Measurements from ENCODE around the gene MAST1.
"Not testable (repeated sequence)": the region's sequence is repeated elsewhere in the genome, so short reads cannot be mapped to it uniquely, and the experiment has no call there.

Gene MAST1

GRCh38 chr19:12873891-12874745 lies 35.8 kb downstream of the MAST1 start:
- DNase-seq, result no peak

- DNase-seq, result no peak
Measured at GRCh38 chr19:12875086-12875485, 36.8 kb downstream of the MAST1 start.

- no peak for DNase-seq
Measured at GRCh38 chr19:12880551-12881171, 42.3 kb downstream of the MAST1 start.

DNA sequence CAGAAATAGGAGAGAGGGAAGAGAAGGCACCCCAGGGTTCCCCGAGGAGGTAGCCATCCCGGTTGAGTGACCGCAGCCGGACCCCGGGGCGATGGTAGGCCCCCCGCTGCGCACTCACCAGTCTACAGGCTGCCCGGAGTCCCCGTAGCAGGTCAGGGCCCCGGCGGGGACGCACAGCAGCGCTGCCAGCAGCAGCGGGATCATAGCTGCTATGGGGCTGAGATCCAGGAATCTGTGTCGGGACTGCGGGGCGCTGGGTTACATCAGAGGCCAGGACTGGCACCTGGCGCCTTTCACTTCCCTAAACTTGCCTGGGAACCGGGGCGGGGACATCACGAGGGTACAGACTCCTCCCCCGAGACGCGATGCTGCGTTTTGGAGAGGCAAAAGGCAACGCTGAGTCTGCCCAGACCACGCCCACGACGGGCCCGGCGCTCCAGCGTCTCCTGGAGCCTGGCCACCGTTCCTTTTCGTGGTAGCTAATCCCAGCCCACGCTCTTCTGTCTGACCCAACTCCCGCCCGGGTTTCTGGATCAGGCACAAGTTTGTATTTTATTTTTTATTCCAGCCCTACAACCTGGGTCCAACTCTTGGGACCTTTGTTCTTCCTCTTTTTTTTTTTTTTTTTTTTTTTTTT lies 43.0 kb downstream of the MAST1 start, which contains the start of gene DNASE2:
Gene DNASE2 (minus strand): TSS at position 278 of the 637 bp plus-strand sequence. CDS start 74 bp downstream, at position 204.
- peak; percentile 82 for DNase-seq

- no peak for DNase-seq
Measured at GRCh38 chr19:12882589-12882988, 44.3 kb downstream of the MAST1 start.

DNA sequence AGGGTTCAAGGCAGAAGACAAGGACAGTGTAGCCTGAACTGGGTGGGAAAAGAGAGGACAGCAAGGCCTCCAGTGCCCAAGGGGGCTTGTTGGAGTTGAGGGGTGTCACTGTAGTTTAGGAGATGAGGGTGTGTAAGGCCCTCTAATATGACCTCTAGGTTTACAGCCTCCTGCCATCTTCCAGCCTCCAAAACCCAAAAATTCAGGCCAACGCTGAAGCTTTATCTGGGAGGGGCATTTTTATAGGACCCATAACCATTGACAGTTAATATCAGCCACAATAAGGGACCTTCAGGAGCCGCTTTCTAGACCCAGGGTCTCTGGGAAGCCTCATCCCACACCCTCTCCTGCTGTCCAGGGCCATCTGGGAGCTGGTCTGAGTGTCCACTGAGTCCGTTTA lies 45.9 kb downstream of the MAST1 start:
- DNase-seq, result no peak

DNA sequence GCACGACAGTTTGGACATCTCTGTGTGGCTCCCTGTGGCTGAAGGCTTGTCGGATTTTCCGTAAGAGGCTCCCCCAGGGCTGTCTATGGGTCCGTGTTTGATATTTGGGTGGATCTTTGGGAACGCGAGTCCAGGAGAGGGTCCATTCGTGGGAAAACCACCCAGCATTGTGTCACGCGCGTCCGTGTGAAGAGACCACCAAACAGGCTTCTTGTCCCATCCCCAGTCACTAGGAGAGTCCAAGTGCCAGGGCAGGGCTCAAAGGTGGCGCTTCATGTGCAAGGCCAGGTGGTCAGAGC lies 46.3 kb downstream of the MAST1 start:
- DNase-seq, result no peak

DNA sequence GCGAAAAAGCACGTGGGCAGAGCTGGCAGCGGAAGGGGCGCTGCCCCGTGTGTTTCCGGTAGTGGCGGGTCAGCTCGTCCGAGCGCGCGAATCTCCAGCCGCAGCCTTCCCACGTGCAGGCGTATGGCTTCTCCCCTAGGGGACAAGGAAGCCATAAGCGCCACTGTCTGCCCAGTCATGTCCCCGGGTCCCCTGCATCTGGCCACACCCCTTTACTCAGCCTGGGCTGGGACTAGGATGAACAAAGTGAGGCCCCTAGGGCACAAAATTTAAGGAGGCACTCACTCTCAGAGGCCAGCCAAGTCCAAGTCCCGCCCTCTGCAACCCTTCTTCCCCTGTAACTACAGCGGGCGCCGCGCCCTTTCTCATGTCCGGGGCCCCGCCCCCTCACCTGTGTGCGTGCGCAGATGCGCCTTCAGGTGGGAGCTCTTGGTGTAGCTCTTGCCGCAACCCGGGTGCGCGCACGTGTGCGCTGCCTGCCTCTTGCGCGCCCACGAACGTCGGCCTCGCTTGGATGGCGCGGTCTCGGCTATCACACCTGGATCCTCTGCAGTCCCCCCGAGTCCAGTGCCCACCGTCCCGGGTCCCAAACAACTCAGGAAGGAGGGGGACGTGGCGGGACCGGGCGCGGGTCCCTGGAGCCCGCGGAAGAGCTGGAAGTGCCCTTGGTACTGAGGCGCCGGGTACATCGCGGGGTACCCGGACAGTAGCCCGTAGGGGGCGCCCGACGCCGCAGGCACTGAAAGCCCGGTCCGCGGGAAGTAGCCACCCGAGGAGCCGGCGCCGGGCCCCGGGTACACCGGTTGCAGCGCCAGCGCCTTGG lies 46.8 kb downstream of the MAST1 start:
- DNase-seq, result peak; percentile 55

DNA sequence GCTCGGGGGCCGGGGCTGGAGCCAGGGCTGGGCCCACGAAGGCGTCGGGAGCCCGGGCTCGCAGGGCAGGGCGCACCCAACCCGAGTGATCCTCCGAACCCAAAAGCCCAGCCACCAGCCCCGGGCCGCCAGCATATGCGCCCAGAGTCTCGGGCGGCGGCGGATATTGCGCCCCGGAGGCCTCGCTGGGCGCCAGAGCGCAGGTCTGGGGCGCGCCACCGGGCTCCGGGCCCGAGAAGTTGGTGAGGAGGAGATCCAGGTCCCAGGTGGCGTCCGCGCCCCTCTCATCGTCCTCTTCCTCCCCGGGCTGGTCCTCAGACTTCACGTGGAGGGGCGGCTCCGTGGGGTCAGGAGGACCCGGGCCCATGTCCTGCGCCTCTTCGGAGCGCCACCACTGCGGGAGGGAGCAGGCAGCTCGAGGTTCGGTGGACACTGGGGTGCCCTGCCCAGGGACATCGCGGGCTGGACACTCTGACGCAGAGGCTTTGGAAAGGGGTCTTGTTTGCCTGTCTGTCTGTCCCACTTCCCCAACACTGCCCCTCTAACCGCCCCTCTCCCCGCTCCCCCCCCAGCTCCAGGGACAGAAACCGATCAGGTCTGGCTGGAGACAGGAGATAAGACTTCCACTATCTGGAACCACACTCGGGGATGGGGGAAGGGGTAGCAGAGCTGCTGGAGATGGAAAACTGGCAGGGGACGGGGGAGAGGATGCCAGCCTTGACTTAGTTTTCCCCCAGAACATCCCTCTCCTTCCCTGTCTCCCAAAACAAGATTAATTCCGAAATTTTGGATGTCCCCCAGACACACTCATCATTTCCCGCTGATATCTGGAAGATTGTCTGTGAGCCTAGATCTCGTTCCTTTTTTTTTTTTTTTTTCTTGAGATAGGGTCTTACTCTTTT lies 47.7 kb downstream of the MAST1 start:
- no peak for DNase-seq

GRCh38 chr19:12886651-12886968 lies 48.3 kb downstream of the MAST1 start:
- no peak for DNase-seq

DNA sequence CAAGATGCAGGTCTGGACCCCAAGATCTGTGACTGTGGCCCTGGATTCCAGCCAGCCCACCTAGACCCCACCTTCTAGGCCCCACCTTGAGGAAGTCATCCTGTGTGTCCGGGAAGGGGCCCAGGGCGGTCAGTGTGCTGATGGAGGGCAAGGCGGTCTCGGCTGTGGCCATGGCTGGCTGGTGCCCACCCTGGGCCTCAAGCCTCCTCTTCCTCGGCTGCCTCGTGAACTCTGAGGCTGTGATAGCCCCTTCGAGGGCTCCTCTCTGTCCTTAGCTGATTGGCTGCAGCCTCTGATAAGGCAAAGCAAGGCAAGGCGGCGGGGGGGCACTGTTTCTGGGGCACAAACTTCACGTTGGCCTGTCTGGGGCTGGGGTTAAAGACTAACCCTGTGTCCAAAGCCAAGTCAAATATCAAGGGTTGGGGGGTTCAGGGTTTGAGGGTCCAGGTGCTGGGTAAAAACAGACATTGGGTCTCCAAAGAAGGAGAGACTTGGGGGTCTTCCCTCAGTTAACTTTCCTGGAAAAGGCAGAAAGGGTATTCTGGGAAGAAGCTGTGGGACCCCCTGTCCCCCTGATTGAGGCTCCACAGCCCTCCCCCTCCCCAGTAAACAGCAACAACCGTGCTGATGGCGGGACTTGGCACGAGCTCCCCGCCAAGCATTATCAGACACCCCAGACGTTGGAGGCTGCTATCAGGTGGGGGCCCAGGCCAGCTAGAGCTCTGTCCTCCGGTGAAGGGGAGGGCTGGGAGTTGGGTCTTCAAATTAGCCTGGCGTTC lies 48.8 kb downstream of the MAST1 start, which contains the start of gene KLF1:
Gene KLF1 (minus strand): TSS at position 233 of the 779 bp plus-strand sequence. CDS start 61 bp downstream, at position 172.
- no peak for DNase-seq

- no peak for DNase-seq
Measured at GRCh38 chr19:12888006-12888603, 49.8 kb downstream of the MAST1 start.

GRCh38 chr19:12890299-12890786 lies 52.0 kb downstream of the MAST1 start:
- DNase-seq, result not testable (repeated sequence)

GRCh38 chr19:12890787-12891552 lies 52.7 kb downstream of the MAST1 start, which contains the start of gene GCDH:
Gene GCDH, plus strand, starts transcription at chr19:12891160. Its CDS starts 145 bp downstream, at chr19:12891305.
- DNase-seq, result peak; percentile 97

DNA sequence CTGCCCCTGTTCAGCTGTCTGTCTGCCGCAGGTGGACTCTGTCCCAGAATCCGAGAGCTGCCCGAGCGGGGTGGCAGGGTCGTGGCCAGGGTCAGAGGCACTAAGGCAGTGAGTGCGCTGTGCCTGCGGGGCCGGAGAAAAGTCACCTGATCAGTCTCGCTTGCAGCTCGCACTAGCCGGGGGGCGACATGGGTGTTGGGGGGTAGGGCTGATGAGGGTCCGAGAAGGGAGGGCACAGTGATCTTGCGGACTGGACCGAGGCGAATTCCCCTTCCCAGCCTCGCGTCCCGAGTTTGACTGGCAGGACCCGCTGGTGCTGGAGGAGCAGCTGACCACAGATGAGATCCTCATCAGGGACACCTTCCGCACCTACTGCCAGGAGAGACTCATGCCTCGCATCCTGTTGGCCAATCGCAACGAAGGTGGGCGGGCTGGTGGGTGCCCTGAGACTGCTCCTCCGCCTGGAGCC lies 53.3 kb downstream of the MAST1 start:
- no peak for DNase-seq

- DNase-seq, result no peak
Measured at GRCh38 chr19:12893582-12893981, 55.3 kb downstream of the MAST1 start.

DNA sequence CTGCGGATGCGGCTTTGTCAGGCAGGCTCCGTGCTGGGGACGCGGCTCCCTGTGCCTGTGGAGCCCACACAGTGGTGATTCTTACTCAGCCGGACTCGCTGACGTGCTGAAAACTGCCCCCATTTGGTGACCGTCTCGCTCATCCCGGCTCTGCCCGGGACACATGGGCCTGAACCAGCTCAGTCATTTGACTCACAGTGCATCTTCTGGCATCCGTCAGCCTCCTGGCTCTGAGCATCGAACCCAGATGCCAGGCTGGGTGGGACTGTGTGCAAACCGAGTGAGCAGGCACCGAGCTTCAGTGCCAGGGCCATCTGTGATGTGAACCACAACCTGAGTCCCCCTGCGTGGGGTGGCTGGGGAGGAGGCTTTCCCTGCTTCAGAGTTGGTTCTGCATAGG lies 58.1 kb downstream of the MAST1 start:
- no peak for DNase-seq

DNA sequence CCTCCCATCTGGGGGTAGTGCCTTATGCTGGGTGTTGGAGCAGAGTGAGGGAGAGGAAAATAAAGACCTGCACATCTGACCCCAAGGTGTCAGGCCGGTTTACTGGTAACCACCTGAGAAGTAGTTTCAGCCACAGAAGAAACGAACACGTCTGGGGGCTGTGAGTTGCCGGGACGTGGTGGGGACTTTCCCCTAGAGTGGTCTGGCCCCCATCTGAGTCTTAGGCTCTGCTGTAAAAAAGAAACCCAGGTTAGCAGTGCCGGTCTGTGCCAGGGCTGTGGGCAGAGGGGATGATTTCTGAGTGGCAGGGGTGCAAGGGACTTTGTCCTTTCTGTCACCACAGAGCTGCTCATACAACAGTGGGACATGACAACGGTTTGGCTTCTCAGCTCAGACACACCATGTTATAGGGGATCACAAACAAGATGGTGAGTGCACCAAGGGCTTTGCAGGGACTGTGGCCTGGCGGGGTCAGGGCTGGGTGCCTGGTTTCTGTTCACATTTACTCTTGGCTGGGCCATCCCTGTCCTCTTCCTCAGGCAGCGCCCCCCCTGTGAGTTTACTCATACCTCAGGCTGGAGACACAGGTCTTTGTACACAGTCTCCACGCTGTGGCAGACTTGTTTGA lies 61.7 kb downstream of the MAST1 start:
- no peak for DNase-seq

- no peak for DNase-seq
Measured at GRCh38 chr19:12907166-12907565, 68.9 kb downstream of the MAST1 start.

All from NCI-H526 treated with DMSO at 0.1 percent for 48 hours (cell line).